ENCODE measurements around the gene TMEM63C. TPM values are rescaled to one million over a fixed set of nuclear protein-coding genes. Genes with fewer than 3 reads are reported as not detected.

Gene TMEM63C
- total RNA-seq, 1 experiment from 2014 or later, result 5.7 TPM

DNA sequence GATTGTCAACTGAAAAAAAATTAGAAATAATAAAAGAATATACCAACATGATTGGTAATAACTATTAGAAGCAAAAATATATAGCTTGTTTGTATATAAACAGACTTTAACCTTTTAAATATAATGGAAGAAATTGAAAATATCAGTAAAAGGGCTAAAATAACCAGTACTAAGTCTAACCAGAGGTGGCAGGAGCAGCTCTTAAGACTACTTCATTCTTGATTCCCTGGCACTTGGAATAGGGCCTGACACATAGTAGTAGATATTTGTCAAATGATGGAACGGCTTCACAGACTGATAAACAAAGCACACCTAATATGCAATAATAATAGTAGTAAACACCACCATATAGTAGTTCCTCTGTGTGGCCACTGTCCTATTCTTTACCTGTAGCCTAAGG is 9.4 kb downstream of the TMEM63C start:
- ChIA-PET RAD21 (ENCODE audit: low non-redundant PET in 1 of 2, low total read pairs in 2 of 2, uncharacterized antibody in 2 of 2, unreplicated experiment in 2 of 2) (no interaction called here), POLR2A (interaction anchor here (1.0 kb wide), 1 partner anchor 10 kb away, joined by 5 read pairs; the partner anchor contains the start of gene TMEM63C), CTCF (interaction anchor here (0.6 to 2.0 kb wide), 4 partner anchors 18 to 593 kb away, joined by 3 to 6 read pairs (median 5); no protein-coding TSS in a partner anchor)
- Histone ChIP-seq H2AFZ (ENCODE audit: low read depth, low read length, poor library complexity, severe bottlenecking) (no peak overlapping the region), H3K79me2 (ENCODE audit: insufficient read depth, low read length) (no peaks in the 10 kb centered on the region), H3K27me3 (ENCODE audit: insufficient read depth, low read length) (no peaks in the 10 kb centered on the region), H3K36me3 (ENCODE audit: control insufficient read depth in 1 of 2, insufficient read depth in 2 of 2, low read length in 2 of 2) (no peaks in the 10 kb centered on the region), H3K4me3 (replicated peaks in 1 of 2; ENCODE audit: low read depth in 1 of 2, low read length in 2 of 2) (no peak overlapping the region), H4K20me1 (ENCODE audit: insufficient read depth) (no peaks in the 10 kb centered on the region), H3K9ac (ENCODE audit: low read length) (no peak overlapping the region), H3K9me2 (ENCODE audit: insufficient read depth) (no peaks in the 10 kb centered on the region), H3K9me3 (ENCODE audit: control insufficient read depth in 1 of 2, insufficient read depth in 1 of 2, low read depth in 1 of 2, low read length in 2 of 2) (no peaks in the 10 kb centered on the region), H3K4me1 (ENCODE audit: control insufficient read depth in 1 of 2, insufficient read depth in 2 of 2, low read length in 2 of 2) (peaks cover 4 to 18% of the 10 kb centered on the region in 2 experiments; a peak in 3 of 4 replicates), H3K4me2 (ENCODE audit: low read length) (no peak overlapping the region), H3K27ac (ENCODE audit: low read depth, low read length) (no peak overlapping the region)
- no peak for TF ChIP-seq EZH2 (IDR thresholded peaks at IDR 0.05)
- 0 out of 6 replicates have a peak, but pooled peaks of 1 of the 3 experiments have one; percentile 25 for TF ChIP-seq CTCF (IDR thresholded peaks at IDR 0.05 in 2 of 3, conservative IDR thresholded peaks at IDR 0.05 in 1 of 3; ENCODE audit: borderline replicate concordance in 1 of 3, insufficient read depth in 1 of 3, low read depth in 2 of 3, low read length in 2 of 3)
- no peak for TF ChIP-seq SIN3A (IDR thresholded peaks at IDR 0.05; ENCODE audit: low read depth)
- no peak for TF ChIP-seq ELF1 (IDR thresholded peaks at IDR 0.05; ENCODE audit: borderline replicate concordance, low read depth)
- TF ChIP-seq POLR2A (IDR thresholded peaks at IDR 0.05; ENCODE audit: borderline replicate concordance, extremely low read depth, insufficient read depth, insufficient read length), result no peak
- no peak for TF ChIP-seq CBX3 (IDR thresholded peaks at IDR 0.05; ENCODE audit: low read depth)
- TF ChIP-seq EGR1 (IDR thresholded peaks at IDR 0.05; ENCODE audit: low read depth), result no peak
- TF ChIP-seq FOSL1 (IDR thresholded peaks at IDR 0.05; ENCODE audit: low read depth), result no peak
- intact Hi-C loops (cut with micrococcal nuclease), result no loop called here
- BruUV-seq (replicated peaks), result no TSS peak
- no peak for ATAC-seq
- DNase-seq (ENCODE audit: low read depth, low spot score), result no peak

- H3K27me3 ChIP-seq (ENCODE audit: insufficient read depth, low read length), result no peaks in the 10 kb centered on the region
- TF ChIP-seq EGR1 (IDR thresholded peaks at IDR 0.05; ENCODE audit: low read depth) (no peak), SP1 (IDR thresholded peaks at IDR 0.05; ENCODE audit: low read depth) (no peak), ZNF274 (IDR thresholded peaks at IDR 0.05; ENCODE audit: low read depth, low read length) (no peak), CTCF (IDR thresholded peaks at IDR 0.05 in 2 of 3, conservative IDR thresholded peaks at IDR 0.05 in 1 of 3; ENCODE audit: borderline replicate concordance in 1 of 3, insufficient read depth in 1 of 3, low read depth in 2 of 3, low read length in 2 of 3) (no peak)
- TF ChIP-seq, protein P1, sequence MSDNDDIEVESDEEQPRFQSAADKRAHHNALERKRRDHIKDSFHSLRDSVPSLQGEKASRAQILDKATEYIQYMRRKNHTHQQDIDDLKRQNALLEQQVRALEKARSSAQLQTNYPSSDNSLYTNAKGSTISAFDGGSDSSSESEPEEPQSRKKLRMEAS (IDR thresholded peaks at IDR 0.05), result no peak
- TF ChIP-seq, protein P2, sequence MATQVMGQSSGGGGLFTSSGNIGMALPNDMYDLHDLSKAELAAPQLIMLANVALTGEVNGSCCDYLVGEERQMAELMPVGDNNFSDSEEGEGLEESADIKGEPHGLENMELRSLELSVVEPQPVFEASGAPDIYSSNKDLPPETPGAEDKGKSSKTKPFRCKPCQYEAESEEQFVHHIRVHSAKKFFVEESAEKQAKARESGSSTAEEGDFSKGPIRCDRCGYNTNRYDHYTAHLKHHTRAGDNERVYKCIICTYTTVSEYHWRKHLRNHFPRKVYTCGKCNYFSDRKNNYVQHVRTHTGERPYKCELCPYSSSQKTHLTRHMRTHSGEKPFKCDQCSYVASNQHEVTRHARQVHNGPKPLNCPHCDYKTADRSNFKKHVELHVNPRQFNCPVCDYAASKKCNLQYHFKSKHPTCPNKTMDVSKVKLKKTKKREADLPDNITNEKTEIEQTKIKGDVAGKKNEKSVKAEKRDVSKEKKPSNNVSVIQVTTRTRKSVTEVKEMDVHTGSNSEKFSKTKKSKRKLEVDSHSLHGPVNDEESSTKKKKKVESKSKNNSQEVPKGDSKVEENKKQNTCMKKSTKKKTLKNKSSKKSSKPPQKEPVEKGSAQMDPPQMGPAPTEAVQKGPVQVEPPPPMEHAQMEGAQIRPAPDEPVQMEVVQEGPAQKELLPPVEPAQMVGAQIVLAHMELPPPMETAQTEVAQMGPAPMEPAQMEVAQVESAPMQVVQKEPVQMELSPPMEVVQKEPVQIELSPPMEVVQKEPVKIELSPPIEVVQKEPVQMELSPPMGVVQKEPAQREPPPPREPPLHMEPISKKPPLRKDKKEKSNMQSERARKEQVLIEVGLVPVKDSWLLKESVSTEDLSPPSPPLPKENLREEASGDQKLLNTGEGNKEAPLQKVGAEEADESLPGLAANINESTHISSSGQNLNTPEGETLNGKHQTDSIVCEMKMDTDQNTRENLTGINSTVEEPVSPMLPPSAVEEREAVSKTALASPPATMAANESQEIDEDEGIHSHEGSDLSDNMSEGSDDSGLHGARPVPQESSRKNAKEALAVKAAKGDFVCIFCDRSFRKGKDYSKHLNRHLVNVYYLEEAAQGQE (IDR thresholded peaks at IDR 0.05; ENCODE audit: low read depth), result no peak
Measured at GRCh38 chr14:77194706-77195105, 13.1 kb downstream of the TMEM63C start.

More at GRCh38 chr14:77194706-77195105, 13.1 kb downstream of the TMEM63C start:
- POLR2A ChIA-PET, result no interaction called here
- Histone ChIP-seq H3K9me2 (ENCODE audit: insufficient read depth) (no peaks in the 10 kb centered on the region), H3K79me2 (ENCODE audit: insufficient read depth, low read length) (no peaks in the 10 kb centered on the region), H3K36me3 (ENCODE audit: control insufficient read depth in 1 of 2, insufficient read depth in 2 of 2, low read length in 2 of 2) (no peaks in the 10 kb centered on the region), H3K9ac (ENCODE audit: low read length) (no peak overlapping the region), H2AFZ (ENCODE audit: low read depth, low read length, poor library complexity, severe bottlenecking) (no peak overlapping the region), H3K4me2 (ENCODE audit: low read length) (no peak overlapping the region), H3K4me3 (replicated peaks in 1 of 2; ENCODE audit: low read depth in 1 of 2, low read length in 2 of 2) (no peak overlapping the region), H3K4me1 (ENCODE audit: control insufficient read depth in 1 of 2, insufficient read depth in 2 of 2, low read length in 2 of 2) (no peaks in the 10 kb centered on the region), H3K9me3 (ENCODE audit: control insufficient read depth in 1 of 2, insufficient read depth in 1 of 2, low read depth in 1 of 2, low read length in 2 of 2) (no peaks in the 10 kb centered on the region), H4K20me1 (ENCODE audit: insufficient read depth) (no peaks in the 10 kb centered on the region), H3K27ac (ENCODE audit: low read depth, low read length) (no peak overlapping the region)
- CTCF ChIA-PET, result interaction anchor here (0.8 kb wide), 1 partner anchor 43 kb away, joined by 3 read pairs; no protein-coding TSS in a partner anchor
- RAD21 ChIA-PET (ENCODE audit: low non-redundant PET in 1 of 2, low total read pairs in 2 of 2, uncharacterized antibody in 2 of 2, unreplicated experiment in 2 of 2), result no interaction called here
- DNase-seq (ENCODE audit: low read depth, low spot score) (no peak), ATAC-seq (no peak)
- BruUV-seq (replicated peaks), result no TSS peak
- intact Hi-C loops (cut with micrococcal nuclease), result no loop called here

All from HCT116 (cell line).